HTR-8/SVneo (cell line): ENCODE results near the gene ZC3H13.
A peak's percentile ranks its signal among the peaks of the same experiment; 100 is the strongest.

Source experiments
- DNase-seq: peaks from one replicate; pipeline ENCODE4 v3.0.0; 2011; ENCODE audit warnings: low spot score, mixed read lengths; ENCODE audit not compliant: insufficient read length
- FAIRE-seq: peaks from 2 replicates; lab custom pipeline; 2011; peaks lifted over from hg19 to GRCh38; lab: Jason Lieb, UNC

The ZC3H13 gene, protein sequence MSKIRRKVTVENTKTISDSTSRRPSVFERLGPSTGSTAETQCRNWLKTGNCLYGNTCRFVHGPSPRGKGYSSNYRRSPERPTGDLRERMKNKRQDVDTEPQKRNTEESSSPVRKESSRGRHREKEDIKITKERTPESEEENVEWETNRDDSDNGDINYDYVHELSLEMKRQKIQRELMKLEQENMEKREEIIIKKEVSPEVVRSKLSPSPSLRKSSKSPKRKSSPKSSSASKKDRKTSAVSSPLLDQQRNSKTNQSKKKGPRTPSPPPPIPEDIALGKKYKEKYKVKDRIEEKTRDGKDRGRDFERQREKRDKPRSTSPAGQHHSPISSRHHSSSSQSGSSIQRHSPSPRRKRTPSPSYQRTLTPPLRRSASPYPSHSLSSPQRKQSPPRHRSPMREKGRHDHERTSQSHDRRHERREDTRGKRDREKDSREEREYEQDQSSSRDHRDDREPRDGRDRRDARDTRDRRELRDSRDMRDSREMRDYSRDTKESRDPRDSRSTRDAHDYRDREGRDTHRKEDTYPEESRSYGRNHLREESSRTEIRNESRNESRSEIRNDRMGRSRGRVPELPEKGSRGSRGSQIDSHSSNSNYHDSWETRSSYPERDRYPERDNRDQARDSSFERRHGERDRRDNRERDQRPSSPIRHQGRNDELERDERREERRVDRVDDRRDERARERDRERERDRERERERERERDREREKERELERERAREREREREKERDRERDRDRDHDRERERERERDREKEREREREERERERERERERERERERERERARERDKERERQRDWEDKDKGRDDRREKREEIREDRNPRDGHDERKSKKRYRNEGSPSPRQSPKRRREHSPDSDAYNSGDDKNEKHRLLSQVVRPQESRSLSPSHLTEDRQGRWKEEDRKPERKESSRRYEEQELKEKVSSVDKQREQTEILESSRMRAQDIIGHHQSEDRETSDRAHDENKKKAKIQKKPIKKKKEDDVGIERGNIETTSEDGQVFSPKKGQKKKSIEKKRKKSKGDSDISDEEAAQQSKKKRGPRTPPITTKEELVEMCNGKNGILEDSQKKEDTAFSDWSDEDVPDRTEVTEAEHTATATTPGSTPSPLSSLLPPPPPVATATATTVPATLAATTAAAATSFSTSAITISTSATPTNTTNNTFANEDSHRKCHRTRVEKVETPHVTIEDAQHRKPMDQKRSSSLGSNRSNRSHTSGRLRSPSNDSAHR (N-terminal part only)

DNA sequence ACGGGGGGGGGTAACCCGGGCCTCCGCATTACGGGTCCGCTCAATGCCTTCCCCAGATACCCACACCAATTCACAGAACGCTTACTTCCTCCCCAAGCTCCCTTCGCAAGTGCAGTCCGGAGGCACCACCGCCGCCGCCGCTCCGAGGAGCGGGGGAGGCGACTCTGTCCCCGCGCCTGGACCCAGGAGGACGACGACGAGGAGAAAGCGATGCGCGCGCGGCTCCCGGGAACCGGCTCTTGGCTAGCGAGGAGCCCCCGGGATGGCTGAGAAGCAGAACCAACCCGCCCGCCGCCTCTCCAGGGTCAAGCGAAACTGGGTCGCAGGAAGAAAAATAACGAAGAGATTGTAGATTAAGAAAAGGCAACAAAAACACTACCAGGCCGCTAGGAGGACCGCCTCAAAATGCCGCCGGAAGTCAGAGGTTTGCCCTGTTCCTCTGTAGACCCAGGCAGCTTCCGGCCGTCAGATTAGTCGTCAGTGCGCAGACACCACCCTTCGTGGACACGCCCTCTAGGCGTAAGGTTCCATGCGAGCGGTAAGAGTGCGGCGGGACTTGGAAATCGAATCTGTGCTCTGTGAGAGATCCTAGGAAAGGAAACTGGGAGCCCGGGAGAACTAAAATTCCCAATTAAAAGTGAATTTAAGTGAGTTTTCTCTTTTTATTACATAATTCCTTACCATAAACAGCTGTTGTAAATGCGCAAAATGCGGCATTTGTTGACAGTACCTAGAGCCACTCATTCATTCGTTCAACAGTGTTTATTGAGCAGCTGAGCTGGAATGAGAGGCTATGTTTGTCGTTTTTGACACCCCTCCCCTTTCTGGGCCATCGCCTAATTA is at the start of gene ZC3H13:
Gene ZC3H13, minus strand, starts transcription at position 428 of the 843 bp plus-strand sequence. CDS start 7,239 bp downstream, outside the sequence.
- peak; percentile 80 for DNase-seq
- FAIRE-seq = no peak

DNA sequence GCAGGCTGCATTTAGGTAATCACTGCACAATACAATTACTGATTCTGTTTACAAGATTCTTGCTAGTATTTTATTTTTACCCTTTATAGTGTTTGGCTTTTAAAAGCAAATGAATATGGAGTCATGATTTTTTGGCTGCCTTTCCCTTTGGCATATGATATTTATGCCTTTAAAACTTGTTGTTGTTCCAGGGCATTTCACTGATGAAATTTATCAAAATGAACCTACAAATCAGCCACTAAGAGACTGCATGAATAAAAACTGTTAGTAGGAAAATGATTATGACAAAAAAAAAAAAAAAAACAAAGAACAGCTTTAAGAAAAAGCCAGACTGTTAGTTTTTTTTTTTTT is 49.7 kb upstream of the ZC3H13 start:
- no peak for FAIRE-seq
- DNase-seq = no peak

DNA sequence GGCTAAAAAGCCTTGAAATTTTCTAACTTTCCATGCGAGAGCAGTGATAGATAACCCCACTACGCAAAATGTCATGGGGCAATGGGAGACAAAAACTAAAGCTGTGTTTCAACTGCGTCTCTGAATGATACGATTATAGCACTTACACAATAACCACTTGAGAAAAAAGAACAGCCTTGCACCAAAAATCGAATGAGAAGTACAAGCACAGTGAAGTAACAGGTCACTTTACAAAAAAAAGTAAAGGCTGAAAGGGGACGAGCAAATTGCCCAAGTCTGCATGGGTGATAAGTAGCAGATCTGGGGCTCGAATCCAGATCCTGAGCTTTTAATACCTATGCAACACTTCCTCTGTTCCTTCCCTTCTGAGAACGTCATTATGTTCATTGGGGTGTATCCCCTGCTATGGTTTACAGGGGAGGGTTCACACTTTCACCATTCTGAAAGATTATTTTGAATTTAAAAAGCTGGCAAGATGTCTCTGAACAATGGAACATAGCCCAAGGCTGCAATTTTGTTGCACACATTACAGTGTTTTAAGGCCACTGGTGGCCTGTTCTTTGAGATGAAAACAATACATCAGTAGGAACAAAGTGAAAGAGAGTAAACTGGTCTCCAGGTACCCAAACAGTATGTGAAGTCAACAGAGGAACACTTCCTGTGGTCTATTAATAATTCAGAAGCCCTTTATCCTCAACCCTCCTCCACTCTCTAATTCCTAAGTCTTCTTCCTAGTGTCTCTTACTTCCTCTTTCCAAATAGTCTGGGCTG is 49.1 kb upstream of the ZC3H13 start:
- FAIRE-seq (no peak), DNase-seq (no peak)

DNA sequence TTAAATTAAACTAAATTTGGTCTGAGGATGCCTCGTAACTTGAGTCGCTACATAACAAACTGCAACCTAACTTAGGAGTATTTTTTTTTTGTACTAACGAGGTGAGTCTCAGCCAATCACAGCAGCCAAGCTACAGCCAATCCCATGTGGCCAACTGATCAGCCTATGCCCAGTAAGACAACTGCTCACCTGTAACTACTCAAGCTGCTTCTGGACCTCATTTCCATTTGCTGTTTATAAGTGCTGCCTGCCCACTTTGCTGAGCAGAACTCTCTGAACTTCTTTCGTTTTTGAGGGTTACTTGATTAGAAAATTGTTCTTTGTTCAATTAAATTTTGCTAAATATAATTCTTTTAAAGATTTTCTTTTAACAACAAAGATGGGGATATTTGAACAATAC is 48.5 kb upstream of the ZC3H13 start:
- FAIRE-seq = no peak
- no peak for DNase-seq

DNA sequence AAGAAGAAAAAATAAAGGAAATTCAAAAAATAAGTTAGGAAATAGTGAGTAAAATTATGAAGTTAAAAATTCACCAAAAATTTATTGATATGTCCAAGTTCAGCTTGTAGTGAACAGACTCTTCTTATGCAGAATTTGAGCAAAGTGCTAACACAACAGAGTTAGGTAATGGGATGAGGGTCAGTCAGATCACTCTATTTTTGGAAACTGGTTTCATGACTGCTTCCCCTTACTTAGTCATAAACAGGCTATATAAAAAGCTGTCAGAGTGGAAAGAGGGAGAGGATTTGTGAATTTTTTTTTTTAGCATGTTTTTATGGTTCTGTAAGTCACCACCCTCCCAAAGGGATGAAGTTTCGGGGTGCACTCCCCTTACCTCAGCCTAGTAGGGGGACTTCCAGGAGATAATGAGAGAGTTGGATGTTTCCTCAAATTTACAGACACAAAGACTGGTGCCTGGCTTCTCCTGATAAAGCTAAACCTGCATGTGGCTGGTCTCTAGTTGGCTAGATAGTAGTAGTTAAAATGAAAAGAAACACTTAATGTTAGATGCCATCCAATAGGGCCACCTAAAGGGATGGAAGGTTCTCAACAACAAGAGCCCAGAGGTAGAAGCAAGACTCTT is 47.8 kb upstream of the ZC3H13 start:
- no peak for FAIRE-seq
- DNase-seq = no peak

DNA sequence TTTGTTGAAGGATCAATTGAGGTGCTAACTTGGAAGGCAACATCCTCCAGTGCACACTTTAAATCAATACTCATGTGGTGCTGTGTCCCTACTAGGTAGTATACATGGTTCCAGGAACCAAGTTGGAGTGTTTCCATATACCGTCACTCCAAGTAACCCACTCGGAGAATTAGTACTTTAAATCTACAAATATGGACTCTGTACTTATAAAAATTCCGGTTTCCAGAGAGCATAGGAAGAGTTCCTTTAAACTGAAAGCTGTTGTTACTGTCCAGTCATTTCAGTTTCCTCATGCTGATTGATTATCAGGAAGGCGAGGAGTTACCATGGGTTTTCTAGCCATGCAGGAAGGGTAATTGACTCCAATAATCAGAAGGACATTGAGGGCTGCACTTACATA is 45.1 kb upstream of the ZC3H13 start:
- FAIRE-seq (no peak), DNase-seq (no peak)

DNA sequence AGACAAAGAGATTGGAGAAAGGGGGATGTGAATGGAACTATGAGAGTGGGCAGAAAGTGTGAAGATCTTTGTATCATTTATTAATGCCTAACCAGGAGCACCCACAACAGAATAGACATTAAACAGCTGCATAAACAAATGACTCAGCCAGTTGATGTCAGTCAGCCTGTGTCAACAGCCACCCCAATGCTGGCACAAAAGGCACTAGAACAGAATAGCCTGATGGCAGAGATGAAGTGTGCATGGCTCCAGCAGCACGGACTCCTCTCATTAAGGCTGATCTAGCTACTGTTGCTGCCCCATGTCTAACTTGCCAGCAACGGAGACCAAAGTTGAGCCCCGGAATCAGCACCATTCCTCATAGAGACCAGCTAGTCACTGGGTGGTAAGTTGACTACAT is 44.5 kb upstream of the ZC3H13 start:
- DNase-seq = no peak
- FAIRE-seq = no peak

DNA sequence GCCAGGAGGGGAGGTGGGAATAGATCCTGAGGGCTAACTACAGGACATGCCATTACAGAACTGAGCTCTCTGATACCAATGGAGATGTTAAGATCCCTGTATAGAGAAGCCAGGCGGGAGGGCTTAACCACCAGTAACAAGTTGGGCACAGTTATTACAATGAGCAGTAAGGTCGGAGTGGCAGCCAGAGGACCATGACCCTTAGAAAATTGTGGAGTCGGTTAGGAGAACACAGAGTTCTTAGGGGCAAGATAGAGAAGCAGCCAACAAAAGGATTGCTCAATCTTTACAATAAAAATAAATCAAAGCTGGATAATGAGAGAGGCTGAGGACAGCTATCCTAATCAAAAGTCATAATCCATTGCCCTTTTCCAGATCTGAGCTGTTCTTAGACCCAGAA is 41.9 kb upstream of the ZC3H13 start:
- FAIRE-seq (no peak), DNase-seq (no peak)

DNA sequence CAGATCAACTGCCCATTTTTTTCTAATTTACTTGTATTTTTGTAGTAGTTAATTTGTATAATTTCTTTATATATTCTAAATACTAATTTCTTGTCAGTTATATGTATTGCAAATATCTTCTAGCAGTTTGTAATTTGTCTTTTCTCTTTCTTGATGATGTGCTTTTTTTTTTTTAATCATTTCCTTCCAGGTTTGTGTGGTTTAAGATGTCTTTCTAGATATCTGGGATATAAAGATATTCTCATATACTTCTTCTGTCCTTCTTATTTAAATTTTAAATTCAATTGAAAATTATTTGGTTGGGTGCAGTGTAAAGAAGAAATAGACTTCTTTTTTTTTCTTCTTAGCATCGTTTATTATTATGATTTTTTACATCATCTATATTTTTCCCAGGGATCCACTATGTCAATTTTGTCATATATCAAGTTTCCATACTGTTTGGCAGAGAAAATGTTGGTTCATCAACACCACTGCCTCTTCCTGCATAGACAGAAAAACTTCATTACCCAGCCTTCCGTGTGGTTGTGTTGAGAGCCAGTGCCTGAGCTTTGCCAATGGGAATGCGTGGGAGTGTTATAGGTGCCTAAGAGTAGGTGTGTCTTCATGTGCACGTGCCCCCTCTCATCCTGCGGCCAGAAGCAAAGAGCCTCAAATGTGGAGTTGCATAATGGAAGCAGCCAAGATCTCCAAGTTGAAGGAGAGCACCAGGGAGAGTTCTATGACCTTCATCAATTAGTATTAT is 36.4 kb upstream of the ZC3H13 start:
- no peak for FAIRE-seq

DNA sequence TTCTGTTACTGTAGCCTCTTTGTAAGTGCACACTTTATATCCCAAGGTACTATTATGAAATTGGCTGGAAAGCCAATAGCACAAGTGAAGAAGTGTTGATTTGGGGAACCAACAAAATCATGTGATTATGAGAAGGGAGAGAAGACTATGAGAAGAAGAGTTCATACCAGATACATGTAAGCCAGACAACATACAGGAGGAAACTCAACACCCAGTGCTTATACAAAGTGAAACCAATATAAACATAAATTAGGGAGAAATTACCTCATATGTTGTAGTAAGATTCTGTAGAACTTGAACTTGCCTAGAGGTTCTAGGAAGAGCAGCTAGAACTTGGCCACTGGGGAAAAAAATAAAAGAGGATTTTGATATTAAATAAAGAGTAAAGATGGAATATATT is 34.9 kb upstream of the ZC3H13 start:
- FAIRE-seq = no peak
- no peak for DNase-seq

More for the DNA sequence above, 36.4 kb upstream of the ZC3H13 start:
- DNase-seq = no peak

DNA sequence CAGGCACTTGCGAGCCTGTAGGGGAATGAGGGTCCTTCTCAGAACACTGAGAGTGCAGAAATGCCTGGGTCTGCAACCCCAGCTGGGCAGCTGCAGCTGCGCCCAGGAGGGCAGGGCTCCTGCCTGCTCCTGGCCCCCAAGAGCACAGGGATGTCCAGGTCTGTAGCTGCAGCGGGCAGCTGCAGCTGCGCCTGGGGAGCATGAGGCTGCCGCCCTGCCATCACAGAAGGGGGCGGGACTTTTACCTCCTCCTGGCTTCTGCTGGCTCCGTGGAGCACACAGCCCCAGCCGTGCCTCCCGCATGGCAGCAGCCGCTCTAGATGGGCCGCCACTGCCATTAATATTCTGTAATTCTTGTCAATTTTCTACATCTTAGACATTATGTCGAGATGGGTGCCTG is 34.4 kb upstream of the ZC3H13 start:
- DNase-seq = no peak
- no peak for FAIRE-seq

DNA sequence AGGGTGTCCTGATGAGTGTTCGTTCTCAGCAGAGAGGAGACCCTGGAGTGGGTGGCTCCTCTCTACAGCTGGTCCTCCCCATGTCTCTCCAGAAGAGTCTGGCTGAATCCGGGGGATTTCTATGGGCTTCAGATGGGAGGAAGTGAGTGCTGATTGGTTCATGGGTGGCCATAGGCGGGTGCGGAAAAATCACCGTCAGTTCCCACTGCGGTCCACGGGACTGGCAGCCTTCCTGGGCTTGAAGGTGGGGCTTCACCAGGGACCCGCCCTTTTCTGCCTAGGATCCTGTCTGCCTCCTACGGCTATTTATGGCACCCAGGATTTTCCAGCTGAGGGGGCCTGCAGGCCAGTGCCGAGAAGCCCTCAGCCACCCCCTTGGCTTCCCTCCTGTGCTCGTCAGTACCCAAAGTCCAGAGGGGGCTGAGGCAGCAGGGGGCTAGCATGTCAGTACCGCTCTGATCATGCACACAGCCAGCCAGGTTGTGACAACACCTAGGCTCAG is 33.9 kb upstream of the ZC3H13 start:
- FAIRE-seq (no peak), DNase-seq (no peak)

DNA sequence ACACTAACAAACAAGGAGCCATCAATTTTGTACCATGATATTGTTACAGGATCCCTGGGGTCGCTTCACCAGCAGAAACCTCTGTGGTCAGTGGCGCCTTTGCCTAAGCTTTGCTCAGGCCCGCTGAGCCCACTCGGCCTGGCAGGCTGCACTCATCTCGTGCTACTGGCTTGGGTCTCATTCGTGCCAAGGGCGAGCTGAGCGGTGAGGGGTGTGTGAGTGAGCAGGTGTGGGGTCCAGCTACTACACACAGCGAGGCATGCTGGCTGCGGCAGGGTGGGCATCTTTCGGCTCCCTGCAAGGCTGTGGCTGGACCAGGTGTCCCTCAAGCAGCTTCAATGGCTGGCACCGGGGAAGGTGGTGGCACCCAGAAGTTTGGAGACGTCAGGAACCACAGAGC is 33.2 kb upstream of the ZC3H13 start:
- no peak for FAIRE-seq
- no peak for DNase-seq

DNA sequence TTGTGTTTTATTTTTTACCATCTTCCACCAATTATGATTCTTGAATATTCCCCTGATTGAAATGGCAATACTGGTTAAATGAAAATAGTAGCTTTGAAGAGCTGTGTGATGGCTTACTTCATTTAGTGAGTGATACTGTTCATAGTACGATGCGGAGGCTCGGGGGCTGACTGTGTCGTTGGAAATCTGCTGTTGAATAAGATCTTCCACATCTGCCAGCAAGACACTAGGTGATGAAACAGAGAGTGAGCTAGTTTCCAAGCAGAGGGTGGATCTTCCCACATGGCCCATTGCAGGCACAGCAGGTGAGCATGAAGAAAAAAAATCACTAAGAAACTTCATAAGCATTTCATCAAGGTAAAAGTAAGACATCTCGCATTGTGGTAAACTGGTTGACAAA is 29.8 kb upstream of the ZC3H13 start:
- no peak for FAIRE-seq
- DNase-seq = no peak

DNA sequence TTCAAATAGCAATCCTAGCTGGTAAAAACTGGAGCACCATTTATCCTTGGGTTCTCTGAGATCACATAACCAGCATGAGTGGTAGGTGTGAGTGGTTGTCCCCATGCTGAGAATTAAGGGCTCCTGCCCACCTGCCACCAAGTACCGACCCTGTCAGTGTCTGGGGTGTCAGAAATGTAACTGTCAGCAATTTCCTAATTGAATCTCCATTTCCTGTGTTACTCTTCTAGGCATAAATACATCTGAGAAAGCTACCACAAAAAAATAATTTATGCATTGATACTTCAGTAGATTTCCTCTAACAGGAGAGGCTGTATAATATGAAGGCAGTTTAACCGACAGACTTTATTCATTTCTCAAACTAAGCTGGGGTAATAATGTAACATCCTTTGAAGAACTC is 27.2 kb upstream of the ZC3H13 start:
- FAIRE-seq (no peak), DNase-seq (no peak)

DNA sequence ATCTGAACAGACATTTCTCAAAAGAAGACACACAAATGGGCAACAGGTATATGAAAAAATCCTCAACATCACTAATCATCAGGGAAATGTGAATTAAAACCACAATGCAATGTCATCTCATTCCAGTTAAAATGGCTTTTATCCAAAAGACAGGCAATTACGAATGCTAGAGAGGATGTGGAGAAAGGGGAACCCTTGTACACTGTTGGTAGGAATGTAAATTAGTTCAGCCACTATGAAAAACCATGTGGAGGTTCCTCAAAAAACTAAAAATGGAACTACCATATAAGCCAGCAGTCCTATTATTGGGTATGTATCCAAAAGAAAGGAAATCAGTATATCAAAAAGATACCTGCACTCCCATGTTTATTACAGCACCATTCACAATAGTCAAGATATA is 24.7 kb upstream of the ZC3H13 start:
- no peak for FAIRE-seq
- no peak for DNase-seq

DNA sequence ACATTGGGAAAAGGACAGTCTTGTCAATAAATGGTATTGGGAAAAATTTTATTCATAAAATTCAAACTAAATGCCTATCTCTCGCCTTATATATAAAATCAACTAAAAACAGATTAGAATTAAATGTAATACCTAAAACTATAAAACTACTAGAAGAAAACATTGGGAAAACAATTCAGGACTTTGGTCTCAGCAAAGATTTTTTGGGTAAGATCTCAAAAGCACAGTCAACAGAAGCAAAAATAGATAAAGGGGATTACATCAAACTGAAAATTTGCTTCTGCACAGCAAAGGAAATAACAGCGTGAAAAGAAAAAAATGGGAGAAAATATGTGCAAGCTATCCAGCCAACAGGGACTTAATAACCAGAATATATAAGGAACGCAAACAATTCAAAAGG is 24.3 kb upstream of the ZC3H13 start:
- FAIRE-seq = no peak
- no peak for DNase-seq

DNA sequence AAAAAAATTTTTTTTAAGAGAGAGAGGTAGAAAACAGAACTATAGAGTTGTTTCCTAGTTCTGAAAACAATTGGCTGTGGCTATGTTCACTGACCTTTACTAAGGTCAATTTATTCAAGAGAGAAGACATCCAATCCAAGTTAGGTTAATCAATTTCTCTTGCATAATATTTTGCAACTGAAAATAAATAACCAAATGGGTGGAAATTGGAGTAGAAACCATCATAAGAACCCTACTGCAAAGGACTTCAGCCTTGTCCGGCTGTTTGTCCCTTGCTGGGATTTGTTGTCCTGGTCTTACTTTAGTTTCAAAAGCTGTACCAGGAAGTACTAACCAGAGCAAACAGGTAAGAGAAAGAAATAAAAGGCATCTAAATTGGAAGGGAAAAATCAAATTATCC is 23.3 kb upstream of the ZC3H13 start:
- FAIRE-seq = no peak
- DNase-seq = no peak
